B cell (primary cell): ENCODE data around the gene P4HA3.

Experiments
- CTCF ChIP-seq: fragments of 200-600 bp; IDR thresholded peaks from one replicate; pipeline ENCODE4 v1.8.0; 2022; ENCODE audit warnings: antibody characterized with exemption, mild to moderate bottlenecking
- EZH2 ChIP-seq: IDR thresholded peaks from 2 replicates; pipeline ENCODE4 v1.6.1; 2012; ENCODE audit warnings: borderline replicate concordance, low read depth, mild to moderate bottlenecking, moderate library complexity, low read length; ENCODE audit not compliant: insufficient read depth, poor library complexity, severe bottlenecking

GRCh38 chr11:74282914-74283371 is 28.5 kb downstream of the P4HA3 start:
- TF ChIP-seq CTCF, result no peak
- TF ChIP-seq EZH2, result no peak
